HEK293 (cell line): ENCODE results near the gene BCL2.

Experiments
- EGR2 ChIP-seq: fragments of 450-650 bp; formaldehyde crosslinking; IDR thresholded peaks from 2 replicates; pipeline ENCODE4 v1.5.1; 2016; ENCODE audit warnings: low read depth, missing biosample characterization, missing genetic modification characterization
- KLF10 ChIP-seq: fragments of 450-650 bp; IDR thresholded peaks from 2 replicates; pipeline ENCODE4 v1.5.1; 2018; ENCODE audit warnings: missing biosample characterization, mild to moderate bottlenecking, missing genetic modification characterization
- KLF16 ChIP-seq: fragments of 450-650 bp; formaldehyde crosslinking; IDR thresholded peaks from 2 replicates; pipeline ENCODE4 v1.5.1; 2017; ENCODE audit warnings: missing biosample characterization, missing genetic modification characterization
- ZNF121 ChIP-seq: fragments of 450-650 bp; formaldehyde crosslinking; IDR thresholded peaks from 2 replicates; pipeline ENCODE4 v1.5.1; 2016; ENCODE audit warnings: missing biosample characterization, missing genetic modification characterization
- ZNF629 ChIP-seq: fragments of 450-650 bp; formaldehyde crosslinking; IDR thresholded peaks from 2 replicates; pipeline ENCODE4 v1.5.1; 2017; ENCODE audit warnings: missing biosample characterization, missing genetic modification characterization
- TF ChIP-seq, protein P1 (sequence below): fragments of 450-650 bp; formaldehyde crosslinking; IDR thresholded peaks from 2 replicates; pipeline ENCODE4 v1.5.1; 2016; ENCODE audit warnings: missing biosample characterization, missing genetic modification characterization
- TF ChIP-seq, protein P2 (sequence below): fragments of 450-650 bp; formaldehyde crosslinking; IDR thresholded peaks from 2 replicates; pipeline ENCODE4 v1.5.1; 2016; ENCODE audit warnings: missing biosample characterization, missing genetic modification characterization
- TF ChIP-seq, protein P3 (sequence below): fragments of 450-650 bp; formaldehyde crosslinking; conservative IDR thresholded peaks from 2 replicates; pipeline ENCODE4 v1.5.1; 2016; ENCODE audit warnings: low read depth, missing biosample characterization, missing genetic modification characterization
- TF ChIP-seq, protein P4 (sequence below): fragments of 450-650 bp; formaldehyde crosslinking; optimal IDR thresholded peaks from 2 replicates; pipeline ENCODE3; 2016; ENCODE audit warnings: missing biosample characterization, mild to moderate bottlenecking, missing genetic modification characterization
- TF ChIP-seq, protein P5 (sequence below): fragments of 450-650 bp; formaldehyde crosslinking; IDR thresholded peaks from 2 replicates; pipeline ENCODE4 v1.5.1; 2016; ENCODE audit warnings: missing biosample characterization, missing genetic modification characterization
- TF ChIP-seq, protein P6 (sequence below): sonication (generic); formaldehyde crosslinking; IDR thresholded peaks from 2 replicates; pipeline ENCODE4 v1.8.1; 2022; ENCODE audit warnings: mild to moderate bottlenecking, moderate library complexity, missing genetic modification reagents
- TF ChIP-seq, protein P7 (sequence below): fragments of 450-650 bp; formaldehyde crosslinking; IDR thresholded peaks from 2 replicates; pipeline ENCODE4 v1.5.0; 2017; ENCODE audit warnings: missing biosample characterization, missing genetic modification characterization, borderline replicate concordance
- TF ChIP-seq, protein P8 (sequence below): fragments of 450-650 bp; formaldehyde crosslinking; IDR thresholded peaks from 2 replicates; pipeline ENCODE4 v1.5.1; 2017; ENCODE audit warnings: missing biosample characterization, missing genetic modification characterization
- TF ChIP-seq, protein P9 (sequence below): fragments of 450-650 bp; formaldehyde crosslinking; IDR thresholded peaks from 2 replicates; pipeline ENCODE4 v1.5.1; 2016; ENCODE audit warnings: missing biosample characterization, missing genetic modification characterization, low read depth

DNA sequence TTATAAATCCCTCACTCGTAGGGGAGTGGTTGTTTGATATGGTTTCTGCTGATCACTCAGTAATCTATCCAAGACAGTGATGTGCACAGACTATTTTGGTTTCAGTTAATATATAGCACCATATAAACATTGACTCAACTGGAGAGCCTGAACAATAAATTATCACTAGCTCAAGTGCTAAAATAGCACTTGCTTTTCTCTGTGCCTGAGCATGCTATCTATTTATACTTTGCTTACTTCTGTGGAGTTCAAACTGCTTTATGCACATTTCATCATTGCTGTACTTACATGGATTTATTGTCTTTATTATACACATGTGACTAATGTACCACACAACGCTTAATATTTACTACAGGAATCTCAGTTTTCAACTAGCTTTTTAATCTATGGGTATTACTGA is 133.6 kb downstream of the BCL2 start:
- no peak for TF ChIP-seq KLF16 (tag by site-specific recombination)
- TF ChIP-seq, protein P1, sequence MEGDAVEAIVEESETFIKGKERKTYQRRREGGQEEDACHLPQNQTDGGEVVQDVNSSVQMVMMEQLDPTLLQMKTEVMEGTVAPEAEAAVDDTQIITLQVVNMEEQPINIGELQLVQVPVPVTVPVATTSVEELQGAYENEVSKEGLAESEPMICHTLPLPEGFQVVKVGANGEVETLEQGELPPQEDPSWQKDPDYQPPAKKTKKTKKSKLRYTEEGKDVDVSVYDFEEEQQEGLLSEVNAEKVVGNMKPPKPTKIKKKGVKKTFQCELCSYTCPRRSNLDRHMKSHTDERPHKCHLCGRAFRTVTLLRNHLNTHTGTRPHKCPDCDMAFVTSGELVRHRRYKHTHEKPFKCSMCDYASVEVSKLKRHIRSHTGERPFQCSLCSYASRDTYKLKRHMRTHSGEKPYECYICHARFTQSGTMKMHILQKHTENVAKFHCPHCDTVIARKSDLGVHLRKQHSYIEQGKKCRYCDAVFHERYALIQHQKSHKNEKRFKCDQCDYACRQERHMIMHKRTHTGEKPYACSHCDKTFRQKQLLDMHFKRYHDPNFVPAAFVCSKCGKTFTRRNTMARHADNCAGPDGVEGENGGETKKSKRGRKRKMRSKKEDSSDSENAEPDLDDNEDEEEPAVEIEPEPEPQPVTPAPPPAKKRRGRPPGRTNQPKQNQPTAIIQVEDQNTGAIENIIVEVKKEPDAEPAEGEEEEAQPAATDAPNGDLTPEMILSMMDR = no peak
- 0 out of 2 replicates have a peak, but pooled peaks have one; percentile 19 for TF ChIP-seq ZNF629
- TF ChIP-seq, protein P2, sequence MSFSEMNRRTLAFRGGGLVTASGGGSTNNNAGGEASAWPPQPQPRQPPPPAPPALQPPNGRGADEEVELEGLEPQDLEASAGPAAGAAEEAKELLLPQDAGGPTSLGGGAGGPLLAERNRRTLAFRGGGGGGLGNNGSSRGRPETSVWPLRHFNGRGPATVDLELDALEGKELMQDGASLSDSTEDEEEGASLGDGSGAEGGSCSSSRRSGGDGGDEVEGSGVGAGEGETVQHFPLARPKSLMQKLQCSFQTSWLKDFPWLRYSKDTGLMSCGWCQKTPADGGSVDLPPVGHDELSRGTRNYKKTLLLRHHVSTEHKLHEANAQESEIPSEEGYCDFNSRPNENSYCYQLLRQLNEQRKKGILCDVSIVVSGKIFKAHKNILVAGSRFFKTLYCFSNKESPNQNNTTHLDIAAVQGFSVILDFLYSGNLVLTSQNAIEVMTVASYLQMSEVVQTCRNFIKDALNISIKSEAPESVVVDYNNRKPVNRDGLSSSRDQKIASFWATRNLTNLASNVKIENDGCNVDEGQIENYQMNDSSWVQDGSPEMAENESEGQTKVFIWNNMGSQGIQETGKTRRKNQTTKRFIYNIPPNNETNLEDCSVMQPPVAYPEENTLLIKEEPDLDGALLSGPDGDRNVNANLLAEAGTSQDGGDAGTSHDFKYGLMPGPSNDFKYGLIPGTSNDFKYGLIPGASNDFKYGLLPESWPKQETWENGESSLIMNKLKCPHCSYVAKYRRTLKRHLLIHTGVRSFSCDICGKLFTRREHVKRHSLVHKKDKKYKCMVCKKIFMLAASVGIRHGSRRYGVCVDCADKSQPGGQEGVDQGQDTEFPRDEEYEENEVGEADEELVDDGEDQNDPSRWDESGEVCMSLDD (tag by site-specific recombination) = no peak
- TF ChIP-seq, protein P3, sequence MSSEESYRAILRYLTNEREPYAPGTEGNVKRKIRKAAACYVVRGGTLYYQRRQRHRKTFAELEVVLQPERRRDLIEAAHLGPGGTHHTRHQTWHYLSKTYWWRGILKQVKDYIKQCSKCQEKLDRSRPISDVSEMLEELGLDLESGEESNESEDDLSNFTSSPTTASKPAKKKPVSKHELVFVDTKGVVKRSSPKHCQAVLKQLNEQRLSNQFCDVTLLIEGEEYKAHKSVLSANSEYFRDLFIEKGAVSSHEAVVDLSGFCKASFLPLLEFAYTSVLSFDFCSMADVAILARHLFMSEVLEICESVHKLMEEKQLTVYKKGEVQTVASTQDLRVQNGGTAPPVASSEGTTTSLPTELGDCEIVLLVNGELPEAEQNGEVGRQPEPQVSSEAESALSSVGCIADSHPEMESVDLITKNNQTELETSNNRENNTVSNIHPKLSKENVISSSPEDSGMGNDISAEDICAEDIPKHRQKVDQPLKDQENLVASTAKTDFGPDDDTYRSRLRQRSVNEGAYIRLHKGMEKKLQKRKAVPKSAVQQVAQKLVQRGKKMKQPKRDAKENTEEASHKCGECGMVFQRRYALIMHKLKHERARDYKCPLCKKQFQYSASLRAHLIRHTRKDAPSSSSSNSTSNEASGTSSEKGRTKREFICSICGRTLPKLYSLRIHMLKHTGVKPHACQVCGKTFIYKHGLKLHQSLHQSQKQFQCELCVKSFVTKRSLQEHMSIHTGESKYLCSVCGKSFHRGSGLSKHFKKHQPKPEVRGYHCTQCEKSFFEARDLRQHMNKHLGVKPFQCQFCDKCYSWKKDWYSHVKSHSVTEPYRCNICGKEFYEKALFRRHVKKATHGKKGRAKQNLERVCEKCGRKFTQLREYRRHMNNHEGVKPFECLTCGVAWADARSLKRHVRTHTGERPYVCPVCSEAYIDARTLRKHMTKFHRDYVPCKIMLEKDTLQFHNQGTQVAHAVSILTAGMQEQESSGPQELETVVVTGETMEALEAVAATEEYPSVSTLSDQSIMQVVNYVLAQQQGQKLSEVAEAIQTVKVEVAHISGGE (tag by site-specific recombination) = no peak
- TF ChIP-seq EGR2 (tag by site-specific recombination) = no peak
- TF ChIP-seq, protein P4, sequence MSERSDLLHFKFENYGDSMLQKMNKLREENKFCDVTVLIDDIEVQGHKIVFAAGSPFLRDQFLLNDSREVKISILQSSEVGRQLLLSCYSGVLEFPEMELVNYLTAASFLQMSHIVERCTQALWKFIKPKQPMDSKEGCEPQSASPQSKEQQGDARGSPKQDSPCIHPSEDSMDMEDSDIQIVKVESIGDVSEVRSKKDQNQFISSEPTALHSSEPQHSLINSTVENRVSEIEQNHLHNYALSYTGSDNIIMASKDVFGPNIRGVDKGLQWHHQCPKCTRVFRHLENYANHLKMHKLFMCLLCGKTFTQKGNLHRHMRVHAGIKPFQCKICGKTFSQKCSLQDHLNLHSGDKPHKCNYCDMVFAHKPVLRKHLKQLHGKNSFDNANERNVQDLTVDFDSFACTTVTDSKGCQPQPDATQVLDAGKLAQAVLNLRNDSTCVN = no peak
- TF ChIP-seq, protein P5, sequence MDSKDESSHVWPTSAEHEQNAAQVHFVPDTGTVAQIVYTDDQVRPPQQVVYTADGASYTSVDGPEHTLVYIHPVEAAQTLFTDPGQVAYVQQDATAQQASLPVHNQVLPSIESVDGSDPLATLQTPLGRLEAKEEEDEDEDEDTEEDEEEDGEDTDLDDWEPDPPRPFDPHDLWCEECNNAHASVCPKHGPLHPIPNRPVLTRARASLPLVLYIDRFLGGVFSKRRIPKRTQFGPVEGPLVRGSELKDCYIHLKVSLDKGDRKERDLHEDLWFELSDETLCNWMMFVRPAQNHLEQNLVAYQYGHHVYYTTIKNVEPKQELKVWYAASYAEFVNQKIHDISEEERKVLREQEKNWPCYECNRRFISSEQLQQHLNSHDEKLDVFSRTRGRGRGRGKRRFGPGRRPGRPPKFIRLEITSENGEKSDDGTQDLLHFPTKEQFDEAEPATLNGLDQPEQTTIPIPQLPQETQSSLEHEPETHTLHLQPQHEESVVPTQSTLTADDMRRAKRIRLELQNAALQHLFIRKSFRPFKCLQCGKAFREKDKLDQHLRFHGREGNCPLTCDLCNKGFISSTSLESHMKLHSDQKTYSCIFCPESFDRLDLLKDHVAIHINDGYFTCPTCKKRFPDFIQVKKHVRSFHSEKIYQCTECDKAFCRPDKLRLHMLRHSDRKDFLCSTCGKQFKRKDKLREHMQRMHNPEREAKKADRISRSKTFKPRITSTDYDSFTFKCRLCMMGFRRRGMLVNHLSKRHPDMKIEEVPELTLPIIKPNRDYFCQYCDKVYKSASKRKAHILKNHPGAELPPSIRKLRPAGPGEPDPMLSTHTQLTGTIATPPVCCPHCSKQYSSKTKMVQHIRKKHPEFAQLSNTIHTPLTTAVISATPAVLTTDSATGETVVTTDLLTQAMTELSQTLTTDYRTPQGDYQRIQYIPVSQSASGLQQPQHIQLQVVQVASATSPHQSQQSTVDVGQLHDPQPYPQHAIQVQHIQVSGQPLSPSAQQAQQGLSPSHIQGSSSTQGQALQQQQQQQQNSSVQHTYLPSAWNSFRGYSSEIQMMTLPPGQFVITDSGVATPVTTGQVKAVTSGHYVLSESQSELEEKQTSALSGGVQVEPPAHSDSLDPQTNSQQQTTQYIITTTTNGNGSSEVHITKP = no peak
- TF ChIP-seq, protein P6, sequence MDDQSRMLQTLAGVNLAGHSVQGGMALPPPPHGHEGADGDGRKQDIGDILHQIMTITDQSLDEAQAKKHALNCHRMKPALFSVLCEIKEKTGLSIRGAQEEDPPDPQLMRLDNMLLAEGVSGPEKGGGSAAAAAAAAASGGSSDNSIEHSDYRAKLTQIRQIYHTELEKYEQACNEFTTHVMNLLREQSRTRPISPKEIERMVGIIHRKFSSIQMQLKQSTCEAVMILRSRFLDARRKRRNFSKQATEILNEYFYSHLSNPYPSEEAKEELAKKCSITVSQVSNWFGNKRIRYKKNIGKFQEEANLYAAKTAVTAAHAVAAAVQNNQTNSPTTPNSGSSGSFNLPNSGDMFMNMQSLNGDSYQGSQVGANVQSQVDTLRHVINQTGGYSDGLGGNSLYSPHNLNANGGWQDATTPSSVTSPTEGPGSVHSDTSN (CRISPR knock-in tag) = no peak
- TF ChIP-seq, protein P7, sequence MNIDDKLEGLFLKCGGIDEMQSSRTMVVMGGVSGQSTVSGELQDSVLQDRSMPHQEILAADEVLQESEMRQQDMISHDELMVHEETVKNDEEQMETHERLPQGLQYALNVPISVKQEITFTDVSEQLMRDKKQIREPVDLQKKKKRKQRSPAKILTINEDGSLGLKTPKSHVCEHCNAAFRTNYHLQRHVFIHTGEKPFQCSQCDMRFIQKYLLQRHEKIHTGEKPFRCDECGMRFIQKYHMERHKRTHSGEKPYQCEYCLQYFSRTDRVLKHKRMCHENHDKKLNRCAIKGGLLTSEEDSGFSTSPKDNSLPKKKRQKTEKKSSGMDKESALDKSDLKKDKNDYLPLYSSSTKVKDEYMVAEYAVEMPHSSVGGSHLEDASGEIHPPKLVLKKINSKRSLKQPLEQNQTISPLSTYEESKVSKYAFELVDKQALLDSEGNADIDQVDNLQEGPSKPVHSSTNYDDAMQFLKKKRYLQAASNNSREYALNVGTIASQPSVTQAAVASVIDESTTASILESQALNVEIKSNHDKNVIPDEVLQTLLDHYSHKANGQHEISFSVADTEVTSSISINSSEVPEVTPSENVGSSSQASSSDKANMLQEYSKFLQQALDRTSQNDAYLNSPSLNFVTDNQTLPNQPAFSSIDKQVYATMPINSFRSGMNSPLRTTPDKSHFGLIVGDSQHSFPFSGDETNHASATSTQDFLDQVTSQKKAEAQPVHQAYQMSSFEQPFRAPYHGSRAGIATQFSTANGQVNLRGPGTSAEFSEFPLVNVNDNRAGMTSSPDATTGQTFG (tag by site-specific recombination) = no peak
- TF ChIP-seq, protein P8, sequence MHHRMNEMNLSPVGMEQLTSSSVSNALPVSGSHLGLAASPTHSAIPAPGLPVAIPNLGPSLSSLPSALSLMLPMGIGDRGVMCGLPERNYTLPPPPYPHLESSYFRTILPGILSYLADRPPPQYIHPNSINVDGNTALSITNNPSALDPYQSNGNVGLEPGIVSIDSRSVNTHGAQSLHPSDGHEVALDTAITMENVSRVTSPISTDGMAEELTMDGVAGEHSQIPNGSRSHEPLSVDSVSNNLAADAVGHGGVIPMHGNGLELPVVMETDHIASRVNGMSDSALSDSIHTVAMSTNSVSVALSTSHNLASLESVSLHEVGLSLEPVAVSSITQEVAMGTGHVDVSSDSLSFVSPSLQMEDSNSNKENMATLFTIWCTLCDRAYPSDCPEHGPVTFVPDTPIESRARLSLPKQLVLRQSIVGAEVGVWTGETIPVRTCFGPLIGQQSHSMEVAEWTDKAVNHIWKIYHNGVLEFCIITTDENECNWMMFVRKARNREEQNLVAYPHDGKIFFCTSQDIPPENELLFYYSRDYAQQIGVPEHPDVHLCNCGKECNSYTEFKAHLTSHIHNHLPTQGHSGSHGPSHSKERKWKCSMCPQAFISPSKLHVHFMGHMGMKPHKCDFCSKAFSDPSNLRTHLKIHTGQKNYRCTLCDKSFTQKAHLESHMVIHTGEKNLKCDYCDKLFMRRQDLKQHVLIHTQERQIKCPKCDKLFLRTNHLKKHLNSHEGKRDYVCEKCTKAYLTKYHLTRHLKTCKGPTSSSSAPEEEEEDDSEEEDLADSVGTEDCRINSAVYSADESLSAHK = peak; percentile 53
- TF ChIP-seq, protein P9, sequence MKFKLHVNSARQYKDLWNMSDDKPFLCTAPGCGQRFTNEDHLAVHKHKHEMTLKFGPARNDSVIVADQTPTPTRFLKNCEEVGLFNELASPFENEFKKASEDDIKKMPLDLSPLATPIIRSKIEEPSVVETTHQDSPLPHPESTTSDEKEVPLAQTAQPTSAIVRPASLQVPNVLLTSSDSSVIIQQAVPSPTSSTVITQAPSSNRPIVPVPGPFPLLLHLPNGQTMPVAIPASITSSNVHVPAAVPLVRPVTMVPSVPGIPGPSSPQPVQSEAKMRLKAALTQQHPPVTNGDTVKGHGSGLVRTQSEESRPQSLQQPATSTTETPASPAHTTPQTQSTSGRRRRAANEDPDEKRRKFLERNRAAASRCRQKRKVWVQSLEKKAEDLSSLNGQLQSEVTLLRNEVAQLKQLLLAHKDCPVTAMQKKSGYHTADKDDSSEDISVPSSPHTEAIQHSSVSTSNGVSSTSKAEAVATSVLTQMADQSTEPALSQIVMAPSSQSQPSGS (tag by site-specific recombination) = no peak
- TF ChIP-seq KLF10 (tag by site-specific recombination) = peak; percentile 29; the same call in 1 of the 2 replicates
- no peak for TF ChIP-seq ZNF121 (tag by site-specific recombination)
